IMR-90 (cell line): ENCODE measurements around the gene GYS1. TPM values are rescaled to one million over a fixed set of nuclear protein-coding genes. Genes with fewer than 3 reads are reported as not detected.

Experiments used
- ATAC-seq: fragments of 200-7000 bp; cut with Tn5 transposase; 2 replicates; pipeline ENCODE4 v1.9.1; 2020; ENCODE audit warnings: low read depth, mild to moderate bottlenecking, moderate library complexity
- BruUV-seq: library from RNA; stranded (reverse); fragments of 400-500 nt; replicated peaks from 2 replicates; lab custom pipeline; 2021; lab: Mats Ljungman, UMichigan
- CTCF ChIA-PET: fragments of 300-600 bp; formaldehyde crosslinking; extraction: SDS; loops from one replicate; lab custom pipeline; 2021; ENCODE audit warnings: antibody characterized with exemption; lab: Yijun Ruan, JAX
- POLR2A ChIA-PET: fragments of 300-600 bp; sonication (Branson Sonifier 250); formaldehyde crosslinking; loops from one replicate; lab custom pipeline; 2022; ENCODE audit warnings: antibody characterized with exemption; ENCODE audit not compliant: unreplicated experiment; lab: Charles Lee
- DNase-seq: peaks from one replicate; pipeline ENCODE4 v3.0.0; 2013
- H2AFZ ChIP-seq: replicated peaks from 2 replicates; pipeline ENCODE3; 2013; ENCODE audit warnings: low read length, mild to moderate bottlenecking; ENCODE audit not compliant: poor library complexity
- H2AK5ac ChIP-seq: 2 replicates; pipeline ENCODE4 v1.6.1; 2013; ENCODE audit warnings: low read depth, low read length, inconsistent platforms
- H2AK9ac ChIP-seq: replicated peaks from 2 replicates; pipeline ENCODE3; 2013; ENCODE audit warnings: mild to moderate bottlenecking, low read depth, low read length, moderate library complexity; ENCODE audit not compliant: poor library complexity
- H2BK120ac ChIP-seq: 2 replicates; pipeline ENCODE4 v1.6.1; 2013; ENCODE audit warnings: low read depth, low read length, inconsistent platforms
- H2BK15ac ChIP-seq: 3 replicates; pipeline ENCODE4 v1.6.1; 2013; ENCODE audit warnings: low read depth, low read length, inconsistent platforms
- H2BK20ac ChIP-seq: 2 replicates; pipeline ENCODE4 v1.6.1; 2013; ENCODE audit warnings: low read depth, mild to moderate bottlenecking, inconsistent platforms, low read length, moderate library complexity
- H2BK5ac ChIP-seq: 2 replicates; pipeline ENCODE4 v1.6.1; 2013; ENCODE audit warnings: mild to moderate bottlenecking, low read depth, low read length, inconsistent platforms; ENCODE audit not compliant: poor library complexity, severe bottlenecking
- H3K14ac ChIP-seq: replicated peaks from 2 replicates; pipeline ENCODE4 v1.6.1; 2013; ENCODE audit warnings: low read depth, low read length, inconsistent platforms
- H3K18ac ChIP-seq: 2 replicates; pipeline ENCODE4 v1.6.1; 2013; ENCODE audit warnings: low read depth, low read length, control low read depth
- H3K23ac ChIP-seq: 2 replicates; pipeline ENCODE4 v1.6.1; 2013; ENCODE audit warnings: low read depth, low read length, inconsistent platforms
- H3K27ac ChIP-seq: 2 replicates; pipeline ENCODE4 v1.5.1; 2013; ENCODE audit warnings: mild to moderate bottlenecking, control low read depth, low read length; ENCODE audit not compliant: insufficient read depth
- H3K27me3 ChIP-seq: 2 replicates; pipeline ENCODE4 v1.6.1; 2013; ENCODE audit warnings: low read length; ENCODE audit not compliant: control insufficient read depth, insufficient read depth
- H3K36me3 ChIP-seq: 2 replicates; pipeline ENCODE4 v1.6.1; 2013; ENCODE audit warnings: low read length, mixed read lengths; ENCODE audit not compliant: control insufficient read depth, insufficient read depth
- H3K4ac ChIP-seq: 2 replicates; pipeline ENCODE4 v1.6.1; 2013; ENCODE audit warnings: low read depth, low read length, inconsistent platforms
- H3K4me1 ChIP-seq: 2 replicates; pipeline ENCODE4 v1.6.1; 2013; ENCODE audit warnings: low read length, mixed read lengths; ENCODE audit not compliant: control insufficient read depth, insufficient read depth
- H3K4me2 ChIP-seq: 2 replicates; pipeline ENCODE4 v1.6.1; 2013; ENCODE audit warnings: low read depth, mild to moderate bottlenecking, control low read depth, low read length, moderate library complexity
- H3K4me3 ChIP-seq: 2 replicates; pipeline ENCODE4 v1.5.1; 2013; ENCODE audit warnings: low read depth, mild to moderate bottlenecking, control low read depth, low read length, moderate library complexity; ENCODE audit not compliant: insufficient read depth
- H3K56ac ChIP-seq: 2 replicates; pipeline ENCODE4 v1.6.1; 2013; ENCODE audit warnings: low read length, inconsistent platforms; ENCODE audit not compliant: insufficient read depth; ENCODE audit errors: extremely low read depth
- H3K79me1 ChIP-seq, 2 experiments: 2 replicates each; pipeline ENCODE4 v1.6.1; 2013; ENCODE audit warnings: low read length in 2 of 2, inconsistent platforms in 1 of 2, low read depth in 1 of 2
- H3K9ac ChIP-seq: 2 replicates; pipeline ENCODE4 v1.6.1; 2013; ENCODE audit warnings: low read depth, low read length, control low read depth
- H3K9me1 ChIP-seq: 2 replicates; pipeline ENCODE4 v1.6.1; 2013; ENCODE audit warnings: low read length, inconsistent platforms; ENCODE audit not compliant: insufficient read depth
- H3K9me3 ChIP-seq: 2 replicates; pipeline ENCODE4 v1.6.1; 2013; ENCODE audit warnings: low read length; ENCODE audit not compliant: control insufficient read depth, insufficient read depth
- H4K20me1 ChIP-seq: 2 replicates; pipeline ENCODE4 v1.6.1; 2013; ENCODE audit warnings: low read length, inconsistent platforms; ENCODE audit not compliant: insufficient read depth
- H4K5ac ChIP-seq: 2 replicates; pipeline ENCODE4 v1.6.1; 2013; ENCODE audit warnings: mild to moderate bottlenecking, low read depth, low read length, control low read depth
- H4K8ac ChIP-seq, 2 experiments: 2 replicates each; pipeline ENCODE4 v1.6.1; 2013; ENCODE audit warnings: low read depth in 2 of 2, low read length in 2 of 2, control low read depth in 1 of 2, inconsistent platforms in 1 of 2
- H4K91ac ChIP-seq: 2 replicates; pipeline ENCODE4 v1.6.1; 2013; ENCODE audit warnings: low read depth, low read length, inconsistent platforms; ENCODE audit not compliant: insufficient read depth
- CHD1 ChIP-seq: IDR thresholded peaks from 2 replicates; pipeline ENCODE4 v1.6.1; 2012; ENCODE audit warnings: low read depth, low read length, improper control_type of control experiment
- POLR2A ChIP-seq: IDR thresholded peaks from 2 replicates; pipeline ENCODE4 v1.6.1; 2012; ENCODE audit warnings: mild to moderate bottlenecking, low read depth, low read length
- WGBS, 2 experiments: methylation state at CpG; one replicate each; pipeline versions ENCODE4 v1.1.5 to v1.1.7; 2013; ENCODE audit warnings: missing lambda C conversion rate in 2 of 2; ENCODE audit not compliant: insufficient read length in 1 of 2; ENCODE audit errors: extremely low coverage in 2 of 2; 5-methylcytosine and 5-hydroxymethylcytosine counted together
- dilution Hi-C: fragments of 300-500 bp; cut with HindIII; formaldehyde crosslinking; loops from one replicate; pipeline ENCODE4 v1.14.3; 2018; ENCODE audit warnings: low sequenced_read_pairs; ENCODE audit not compliant: unreplicated experiment
- in situ Hi-C: fragments of 300-500 bp; cut with MboI; formaldehyde crosslinking; loops from 3 replicates; pipeline ENCODE4 v1.14.3; 2019; ENCODE audit warnings: low sequenced_read_pairs, inconsistent platforms, mixed read lengths
- intact Hi-C: fragments of 100-400 bp; cut with micrococcal nuclease; formaldehyde crosslinking; loops from 2 replicates; pipeline ENCODE4 v1.10.0; 2022
- polyA plus RNA-seq, 3 experiments: library from polyadenylated mRNA; depleted of rRNA; stranded (reverse); fragments of >200 nt; gene quantifications; 2 replicates each; pipeline ENCODE4 v1.2.3, GENCODE V29; 2012; ENCODE audit warnings: low replicate concordance in 1 of 3
- total RNA-seq: library from RNA; depleted of rRNA; stranded (reverse); fragments of >200 nt; gene quantifications from 2 replicates; pipeline ENCODE4 v1.2.3, GENCODE V29; 2012

GYS1 gene
- total and polyA plus RNA-seq, 2 of the 4 experiments (the other 2 are of a cell fraction), result 38.7 to 72.2 TPM

- H2AK9ac ChIP-seq, result peak overlapping the region; percentile 100
- peak overlapping the region; percentile 54; the same call in 2 of the 3 replicates for H2BK15ac ChIP-seq
- H3K9me1 ChIP-seq, result peaks cover 15% of the 10 kb centered on the region
- in situ Hi-C loops, result no loop called here
- H3K23ac ChIP-seq, result peak overlapping the region; percentile 99
- peak overlapping the region; percentile 99 for H3K9ac ChIP-seq
- ChIA-PET CTCF (no interaction called here), POLR2A (no interaction called here)
- peak overlapping the region; percentile 85; the same call in 1 of the 2 replicates for H2BK20ac ChIP-seq
- peaks cover 13% of the 10 kb centered on the region for H3K36me3 ChIP-seq
- H3K27me3 ChIP-seq, result no peaks in the 10 kb centered on the region
- peaks cover 8% of the 10 kb centered on the region for H3K4me1 ChIP-seq
- intact Hi-C loops, result loop anchor here (2.0 kb wide), 1 partner anchor 55 kb away; the partner anchor contains the start of gene NUCB1
- H2AK5ac ChIP-seq, result peak overlapping the region; percentile 98
- H3K56ac ChIP-seq, result peak overlapping the region; percentile 99
- ATAC-seq (peak; percentile 1; the same call in 1 of the 2 replicates), DNase-seq (no peak)
- H3K18ac ChIP-seq, result peak overlapping the region; percentile 86
- H4K91ac ChIP-seq, result peak overlapping the region; percentile 98
- peak overlapping the region; percentile 97 for H2BK5ac ChIP-seq
- H3K27ac ChIP-seq, result peak overlapping the region; percentile 97
- peak overlapping the region; percentile 98 to 99 for H4K8ac ChIP-seq
- no peaks in the 10 kb centered on the region for H3K9me3 ChIP-seq
- peaks cover 19 to 46% of the 10 kb centered on the region in 2 experiments for H3K79me1 ChIP-seq
- H3K4me3 ChIP-seq, result peak overlapping the region; percentile 93
- H4K20me1 ChIP-seq, result 0 out of 2 replicates have a peak, but pooled peaks cover 2% of the 10 kb centered on the region
- H3K4me2 ChIP-seq, result peak overlapping the region; percentile 98
- H4K5ac ChIP-seq, result peak overlapping the region; percentile 90
- dilution Hi-C loops, result no loop called here
- H2BK120ac ChIP-seq, result peak overlapping the region; percentile 99
- no TSS peak for BruUV-seq
- WGBS, 2 experiments, result 72% methylated on average over 8 of the region's 16 CpGs; no CpG with 5 or more reads in 1 of the 2 experiments
- peak overlapping the region; percentile 90 for H2AFZ ChIP-seq
- peak overlapping the region; percentile 100 for H3K4ac ChIP-seq
- H3K14ac ChIP-seq, result peak overlapping the region; percentile 100
- no peak for TF ChIP-seq POLR2A
- 0 out of 2 replicates have a peak, but pooled peaks have one; percentile 61 for TF ChIP-seq CHD1
Observed at GRCh38 chr19:48955308-48955958, 37.7 kb downstream of the GYS1 start.
